NCI-H1105 (cell line): ENCODE data around the gene RNF26.
"Not testable (repeated sequence)": the region's sequence is repeated elsewhere in the genome, so short reads cannot be mapped to it uniquely, and the experiment has no call there.

ENCODE experiments used
- DNase-seq: peaks from one replicate; lab custom pipeline; 2025; lab: John Stamatoyannopoulos, UW

The RNF26 gene

GRCh38 chr11:119371778-119372182, 37.5 kb downstream of the RNF26 start:
- DNase-seq = no peak

- no peak for DNase-seq
These were observed 38.1 kb downstream of the RNF26 start for GRCh38 chr11:119372260-119373058.

DNA sequence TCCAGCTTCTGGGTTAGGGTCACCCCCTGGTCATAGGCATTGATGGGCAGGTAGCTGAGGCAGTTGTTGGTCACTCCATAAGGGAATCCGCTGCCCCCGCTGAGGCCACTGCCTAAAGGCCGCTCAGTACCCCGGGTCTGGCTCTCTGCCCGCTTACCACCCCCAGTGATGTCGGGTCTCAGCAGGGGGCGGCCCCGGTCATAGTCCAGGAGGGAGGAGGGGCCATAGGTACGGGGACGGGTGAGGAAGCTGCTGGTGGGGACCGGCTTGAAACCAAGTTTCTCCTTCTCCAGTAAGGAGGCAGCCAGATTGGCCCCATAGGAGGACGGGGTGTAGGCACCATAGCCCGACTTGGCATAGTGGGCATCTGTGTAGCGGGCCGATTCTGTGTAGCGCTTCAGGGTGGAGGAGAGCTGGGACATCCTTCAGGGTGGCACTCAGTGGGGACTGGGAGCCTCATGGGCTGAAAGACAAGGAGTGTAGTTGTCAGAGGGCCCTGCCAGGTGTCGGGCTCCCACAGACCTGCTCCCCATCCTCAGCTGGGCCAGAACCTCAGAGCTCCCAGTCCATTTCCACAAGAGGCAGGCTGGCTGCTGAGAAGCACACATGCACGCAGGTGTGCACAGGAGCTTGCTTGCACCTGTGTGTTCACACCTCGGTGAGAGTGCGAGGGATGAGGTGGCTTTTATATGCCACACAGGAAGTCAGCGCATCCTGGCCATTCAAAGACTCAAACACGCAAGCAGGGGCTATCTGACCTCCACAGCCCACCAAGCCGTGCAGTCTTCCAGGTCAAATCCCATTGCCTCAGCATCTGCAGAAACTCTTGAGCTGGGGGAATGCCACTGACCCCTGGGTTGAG, 39.0 kb downstream of the RNF26 start:
- no peak for DNase-seq

- DNase-seq = peak; percentile 69
These were observed 39.7 kb downstream of the RNF26 start for GRCh38 chr11:119373921-119374631.

GRCh38 chr11:119374632-119375336, 40.5 kb downstream of the RNF26 start:
- DNase-seq = no peak

DNA sequence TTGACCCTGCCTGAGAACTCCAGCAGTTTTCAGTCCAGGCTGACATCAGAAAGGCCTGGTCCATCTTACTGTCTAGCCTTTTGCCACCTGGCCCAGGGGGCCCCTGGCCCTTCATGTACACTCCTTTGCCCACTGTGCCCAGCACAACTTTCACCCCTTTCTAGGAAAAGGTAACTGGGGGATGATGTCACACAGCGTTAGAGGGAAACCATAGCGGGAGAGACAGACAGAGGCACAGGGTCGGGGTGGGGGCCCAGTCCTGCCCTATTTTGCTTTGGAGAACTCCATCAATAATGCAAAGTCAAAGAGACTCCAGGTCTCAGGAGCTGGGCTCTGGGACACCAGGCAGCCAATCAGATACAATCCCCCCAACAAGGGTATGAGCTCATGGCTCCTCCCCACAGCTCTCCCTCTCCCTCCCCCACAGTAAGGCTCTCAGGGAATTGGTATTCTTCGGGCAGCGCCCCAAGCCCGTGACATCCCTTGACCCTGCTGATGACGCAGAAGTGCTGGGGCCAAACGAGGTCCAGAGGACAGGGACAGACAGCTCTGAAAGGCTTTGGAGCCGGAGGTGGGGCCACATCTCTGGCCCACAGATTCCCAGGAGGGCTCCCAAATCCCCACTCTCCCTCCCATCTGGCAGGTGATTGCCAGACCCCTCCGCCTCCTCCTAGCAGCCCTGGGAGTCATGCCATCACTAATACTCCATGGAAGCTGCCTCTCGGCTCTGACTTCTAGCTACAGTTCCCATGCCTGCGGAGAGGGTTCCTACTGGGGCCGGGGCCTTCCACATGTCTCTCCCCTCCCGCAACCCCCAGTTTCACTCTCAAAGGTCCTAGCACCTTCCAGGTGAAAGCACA, 41.2 kb downstream of the RNF26 start:
- no peak for DNase-seq

DNA sequence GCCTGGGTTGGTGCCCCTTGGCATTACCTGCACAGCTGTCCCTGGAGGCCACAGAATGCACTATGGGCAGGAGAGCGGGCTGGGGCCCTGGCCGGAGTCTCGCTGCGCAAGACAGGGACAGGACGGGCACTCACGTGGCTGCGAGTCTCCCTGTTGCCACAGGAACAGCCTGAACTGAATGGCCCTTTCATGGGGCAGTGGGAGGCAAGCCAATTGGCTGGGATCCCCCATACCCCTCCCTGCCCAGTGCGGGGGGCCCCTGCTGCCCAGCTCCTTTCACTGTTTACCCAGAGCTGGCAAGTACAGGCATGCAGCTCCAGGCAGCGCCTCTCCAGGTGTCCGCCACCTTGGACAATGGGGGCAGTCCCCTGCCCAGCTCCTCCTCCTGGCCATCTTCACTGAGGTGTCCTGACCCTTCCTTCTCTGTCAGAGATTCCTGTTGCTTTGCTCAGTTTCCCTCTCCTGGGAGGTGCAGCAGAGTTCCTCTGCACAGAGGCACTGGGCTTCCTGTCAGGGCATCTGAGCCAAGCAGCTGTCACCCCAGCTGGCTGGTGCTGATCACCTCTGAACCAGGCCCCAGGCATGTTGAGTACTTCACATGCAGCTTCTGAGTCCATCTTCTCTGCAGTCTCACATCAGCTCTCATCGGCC, 42.0 kb downstream of the RNF26 start:
- DNase-seq = peak; percentile 84

DNA sequence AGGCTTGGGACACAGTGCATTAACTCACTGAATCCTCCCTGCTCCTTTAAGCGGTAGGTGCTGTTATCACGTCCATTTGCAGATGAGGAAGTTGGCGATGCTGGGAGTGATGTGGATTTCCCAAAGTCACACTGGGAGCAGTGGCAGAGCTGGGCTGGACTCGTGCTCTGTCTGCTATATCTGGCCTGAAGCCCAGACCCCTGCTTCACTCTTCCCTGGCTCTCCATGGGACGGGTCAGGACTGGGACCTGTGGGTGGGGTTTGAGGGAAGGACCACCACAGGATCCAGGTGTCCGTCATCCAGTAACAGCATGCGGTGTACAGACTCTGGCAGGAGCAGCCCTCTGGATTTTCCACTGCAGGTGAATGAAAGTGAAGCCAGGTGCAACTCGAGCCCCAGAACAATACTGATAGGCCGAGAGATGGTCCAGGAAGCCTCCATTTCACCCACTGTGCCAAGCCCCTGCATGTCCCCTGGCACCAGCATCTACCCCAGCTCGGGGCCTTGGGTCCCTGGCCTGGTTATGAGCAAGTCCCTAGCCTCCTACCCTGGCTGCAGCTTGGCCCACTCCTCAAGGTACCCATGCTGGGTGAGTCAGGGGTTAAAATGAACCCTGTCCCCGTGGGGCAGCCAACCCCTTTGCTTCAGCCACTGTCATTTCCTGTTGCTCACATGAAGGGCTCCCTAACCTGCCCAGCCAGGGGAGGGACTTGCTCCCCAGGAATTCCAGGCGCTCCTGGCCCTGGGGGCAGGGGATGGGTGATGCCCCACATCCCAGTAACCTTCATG, 43.0 kb downstream of the RNF26 start:
- DNase-seq = peak; percentile 30

- DNase-seq = no peak
These were observed 43.8 kb downstream of the RNF26 start for GRCh38 chr11:119377961-119378667.

GRCh38 chr11:119378851-119379465, 44.6 kb downstream of the RNF26 start:
- DNase-seq = no peak

GRCh38 chr11:119380160-119380826, 46.0 kb downstream of the RNF26 start:
- no peak for DNase-seq

- DNase-seq = no peak
These were observed 46.5 kb downstream of the RNF26 start for GRCh38 chr11:119380827-119381180.

DNA sequence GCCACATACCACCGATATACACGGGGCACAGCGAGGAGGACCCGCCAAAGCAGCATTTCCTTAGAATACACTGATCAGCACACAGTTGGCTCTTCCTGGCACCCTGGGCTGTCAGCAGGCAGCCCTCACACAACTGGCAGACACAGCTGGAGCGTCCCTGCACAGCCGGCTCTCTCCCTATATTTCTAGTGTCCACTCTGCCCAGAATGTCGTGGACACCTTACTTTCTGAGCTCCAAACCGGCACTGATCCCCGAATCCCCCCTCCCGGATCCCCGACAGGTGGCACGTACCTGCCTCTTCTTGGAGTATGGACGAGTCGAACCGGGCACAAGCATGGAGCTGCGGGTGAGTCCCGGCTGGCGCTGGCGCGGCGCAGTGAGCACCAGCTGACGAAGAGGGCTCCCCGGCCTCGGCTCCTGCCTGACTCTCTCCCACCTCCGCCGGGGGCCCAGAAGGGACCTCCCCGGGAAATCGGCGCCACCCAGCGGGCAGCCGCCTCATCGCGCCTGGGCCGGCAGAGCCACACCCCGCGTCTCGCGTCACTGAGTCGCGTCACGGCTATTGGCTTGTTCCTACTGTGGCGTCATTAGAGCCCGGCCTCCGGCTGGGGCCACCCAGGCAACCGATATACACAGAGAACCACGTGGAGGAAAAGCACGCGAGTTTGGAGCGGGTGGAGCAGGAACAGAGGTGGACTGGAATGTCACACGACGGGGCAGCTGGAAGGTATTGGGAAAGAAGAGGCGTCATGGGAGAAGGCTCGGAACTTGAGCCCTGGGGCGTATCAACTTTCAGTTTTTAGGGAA, 47.1 kb downstream of the RNF26 start, which contains the start of gene USP2:
USP2 (minus strand) TSS at position 510 of the 808 bp plus-strand sequence. CDS start 8,210 bp downstream, outside the sequence.
- peak; percentile 98 for DNase-seq

- no peak for DNase-seq
These were observed 47.8 kb downstream of the RNF26 start for GRCh38 chr11:119382101-119382500.

- DNase-seq = not testable (repeated sequence)
These were observed 48.2 kb downstream of the RNF26 start for GRCh38 chr11:119382513-119382912.

GRCh38 chr11:119384332-119384731, 50.0 kb downstream of the RNF26 start:
- no peak for DNase-seq
